Dermis microvascular lymphatic vessel endothelial cell (primary cell): ENCODE measurements around the gene TBC1D24. TPM values are rescaled to one million over a fixed set of nuclear protein-coding genes. Genes with fewer than 3 reads are reported as not detected.
"Not testable (repeated sequence)": the region's sequence is repeated elsewhere in the genome, so short reads cannot be mapped to it uniquely, and the experiment has no call there.

Experiments
- DNase-seq, 2 donors: peaks; one replicate each; pipeline versions ENCODE4 v3.0.0 to v3.0.0-alpha.2; 2010; ENCODE audit warnings: low read depth in 2 of 2
- total RNA-seq: library from RNA; depleted of rRNA; stranded (reverse); fragments of >200 nt; gene quantifications from 2 replicates; pipeline ENCODE4 v1.2.1, GENCODE V29; 2014

The TBC1D24 gene
- 7.3 and 10.0 TPM in 2 replicates for total RNA-seq

GRCh38 chr16:2474877-2475412, at the start of gene TBC1D24:
TBC1D24 (plus strand) TSS chr16:2475127; CDS start chr16:2496149, 21,022 bp downstream.
- DNase-seq, result peak; percentile 48 to 84

- DNase-seq, result no peak
These were observed 49.0 kb upstream of the TBC1D24 start for GRCh38 chr16:2425825-2426430.

GRCh38 chr16:2426941-2427361, 48.0 kb upstream of the TBC1D24 start:
- no peak for DNase-seq

GRCh38 chr16:2427526-2427925, 47.4 kb upstream of the TBC1D24 start:
- no peak for DNase-seq

- DNase-seq, result peak in 1 of 2 donors; percentile 31
These were observed 46.7 kb upstream of the TBC1D24 start for GRCh38 chr16:2428051-2428783.

- no peak for DNase-seq
These were observed 46.2 kb upstream of the TBC1D24 start for GRCh38 chr16:2428784-2429033.

- DNase-seq, result peak; percentile 82 to 96
These were observed 45.7 kb upstream of the TBC1D24 start, which contains the start of gene CCNF for GRCh38 chr16:2429034-2429770. CCNF (plus strand) TSS chr16:2429447; CDS start chr16:2429482, 35 bp downstream.

GRCh38 chr16:2429771-2430663, 44.9 kb upstream of the TBC1D24 start:
- DNase-seq, result peak in 1 of 2 donors; percentile 44

GRCh38 chr16:2432286-2432685, 42.6 kb upstream of the TBC1D24 start:
- no peak for DNase-seq

GRCh38 chr16:2432801-2433505, 42.0 kb upstream of the TBC1D24 start:
- DNase-seq, result peak; percentile 12 to 33

- not testable (repeated sequence) for DNase-seq
These were observed 39.7 kb upstream of the TBC1D24 start for GRCh38 chr16:2435236-2435635.

GRCh38 chr16:2436110-2436509, 38.8 kb upstream of the TBC1D24 start:
- no peak for DNase-seq

GRCh38 chr16:2437032-2437790, 37.7 kb upstream of the TBC1D24 start:
- DNase-seq, result no peak

- DNase-seq, result no peak
These were observed 36.8 kb upstream of the TBC1D24 start for GRCh38 chr16:2438121-2438520.

GRCh38 chr16:2439598-2439997, 35.3 kb upstream of the TBC1D24 start:
- DNase-seq, result no peak

GRCh38 chr16:2441143-2441804, 33.7 kb upstream of the TBC1D24 start:
- not testable (repeated sequence) for DNase-seq

- no peak for DNase-seq
These were observed 31.4 kb upstream of the TBC1D24 start for GRCh38 chr16:2443555-2443954.

- no peak for DNase-seq
These were observed 26.9 kb upstream of the TBC1D24 start for GRCh38 chr16:2447920-2448583.

GRCh38 chr16:2449118-2449517, 25.8 kb upstream of the TBC1D24 start:
- DNase-seq, result no peak
